Measurements from ENCODE around the gene PCED1B.

DNA sequence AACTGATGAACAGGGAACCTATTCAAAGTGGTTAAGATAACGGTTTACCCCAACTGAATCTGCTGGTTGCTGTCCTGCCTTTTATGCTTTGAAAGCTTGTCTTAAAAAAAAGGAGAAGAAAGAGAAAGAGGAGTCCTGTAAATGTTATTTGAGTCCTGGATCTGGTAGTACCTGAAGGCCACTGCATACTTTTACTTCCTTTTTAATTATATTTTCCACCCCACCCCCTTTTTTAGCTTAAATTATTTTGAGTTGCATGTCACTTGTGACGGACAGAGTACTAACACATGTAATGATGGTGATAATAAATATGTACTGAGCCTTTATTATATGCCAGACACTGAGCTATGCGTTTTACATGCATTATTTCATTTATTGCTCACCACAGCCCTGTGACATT, 2.9 kb downstream of the PCED1B start:
- TF ChIP-seq, protein P1, sequence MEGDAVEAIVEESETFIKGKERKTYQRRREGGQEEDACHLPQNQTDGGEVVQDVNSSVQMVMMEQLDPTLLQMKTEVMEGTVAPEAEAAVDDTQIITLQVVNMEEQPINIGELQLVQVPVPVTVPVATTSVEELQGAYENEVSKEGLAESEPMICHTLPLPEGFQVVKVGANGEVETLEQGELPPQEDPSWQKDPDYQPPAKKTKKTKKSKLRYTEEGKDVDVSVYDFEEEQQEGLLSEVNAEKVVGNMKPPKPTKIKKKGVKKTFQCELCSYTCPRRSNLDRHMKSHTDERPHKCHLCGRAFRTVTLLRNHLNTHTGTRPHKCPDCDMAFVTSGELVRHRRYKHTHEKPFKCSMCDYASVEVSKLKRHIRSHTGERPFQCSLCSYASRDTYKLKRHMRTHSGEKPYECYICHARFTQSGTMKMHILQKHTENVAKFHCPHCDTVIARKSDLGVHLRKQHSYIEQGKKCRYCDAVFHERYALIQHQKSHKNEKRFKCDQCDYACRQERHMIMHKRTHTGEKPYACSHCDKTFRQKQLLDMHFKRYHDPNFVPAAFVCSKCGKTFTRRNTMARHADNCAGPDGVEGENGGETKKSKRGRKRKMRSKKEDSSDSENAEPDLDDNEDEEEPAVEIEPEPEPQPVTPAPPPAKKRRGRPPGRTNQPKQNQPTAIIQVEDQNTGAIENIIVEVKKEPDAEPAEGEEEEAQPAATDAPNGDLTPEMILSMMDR (IDR thresholded peaks at IDR 0.05; ENCODE audit: insufficient read depth, low read length, poor library complexity, severe bottlenecking), result no peak
- no peak for TF ChIP-seq EZH2phosphoT487 (conservative IDR thresholded peaks at IDR 0.05; ENCODE audit: low read length)
